ENCODE data around the gene INAFM2.

DNA sequence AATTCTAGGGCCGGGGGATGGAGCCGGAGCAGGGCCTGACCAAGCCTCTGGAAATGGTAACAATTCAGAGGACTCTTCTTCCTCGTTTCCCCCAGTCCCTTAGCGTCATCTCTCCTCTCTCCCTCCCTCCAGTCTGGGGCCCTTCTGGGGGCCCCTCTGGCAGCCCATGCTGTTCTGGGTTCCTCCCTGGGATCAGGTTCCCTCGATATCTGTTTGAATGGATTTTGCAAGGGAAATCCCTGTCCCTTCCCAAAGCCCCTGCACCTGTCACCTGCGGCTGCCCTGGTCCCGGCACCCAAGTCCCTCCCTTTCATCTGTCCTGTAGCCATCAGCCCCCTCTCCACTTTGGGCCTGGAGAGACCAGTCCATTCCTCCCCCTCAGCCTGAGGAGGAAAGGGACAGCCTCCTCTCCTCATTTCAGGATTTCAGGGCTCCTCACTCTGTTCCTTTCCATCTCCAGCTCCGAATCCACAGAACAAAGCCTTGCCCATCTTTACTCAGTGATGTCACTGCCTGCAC lies 14.1 kb upstream of the INAFM2 start:
- TF ChIP-seq, protein P1, sequence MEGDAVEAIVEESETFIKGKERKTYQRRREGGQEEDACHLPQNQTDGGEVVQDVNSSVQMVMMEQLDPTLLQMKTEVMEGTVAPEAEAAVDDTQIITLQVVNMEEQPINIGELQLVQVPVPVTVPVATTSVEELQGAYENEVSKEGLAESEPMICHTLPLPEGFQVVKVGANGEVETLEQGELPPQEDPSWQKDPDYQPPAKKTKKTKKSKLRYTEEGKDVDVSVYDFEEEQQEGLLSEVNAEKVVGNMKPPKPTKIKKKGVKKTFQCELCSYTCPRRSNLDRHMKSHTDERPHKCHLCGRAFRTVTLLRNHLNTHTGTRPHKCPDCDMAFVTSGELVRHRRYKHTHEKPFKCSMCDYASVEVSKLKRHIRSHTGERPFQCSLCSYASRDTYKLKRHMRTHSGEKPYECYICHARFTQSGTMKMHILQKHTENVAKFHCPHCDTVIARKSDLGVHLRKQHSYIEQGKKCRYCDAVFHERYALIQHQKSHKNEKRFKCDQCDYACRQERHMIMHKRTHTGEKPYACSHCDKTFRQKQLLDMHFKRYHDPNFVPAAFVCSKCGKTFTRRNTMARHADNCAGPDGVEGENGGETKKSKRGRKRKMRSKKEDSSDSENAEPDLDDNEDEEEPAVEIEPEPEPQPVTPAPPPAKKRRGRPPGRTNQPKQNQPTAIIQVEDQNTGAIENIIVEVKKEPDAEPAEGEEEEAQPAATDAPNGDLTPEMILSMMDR (conservative IDR thresholded peaks at IDR 0.05; ENCODE audit: low read depth, low read length): no peak
- TF ChIP-seq CEBPB (IDR thresholded peaks at IDR 0.05; ENCODE audit: low read depth, low read length) (no peak), NFE2L2 (IDR thresholded peaks at IDR 0.05; ENCODE audit: low read depth, low read length) (no peak), RAD21 (IDR thresholded peaks at IDR 0.05; ENCODE audit: low read length) (no peak), POLR2A (IDR thresholded peaks at IDR 0.05; ENCODE audit: low read depth, low read length) (no peak), SMC3 (IDR thresholded peaks at IDR 0.05; ENCODE audit: low read depth, low read length) (no peak), MAFK (IDR thresholded peaks at IDR 0.05; ENCODE audit: low read depth, low read length) (no peak), BHLHE40 (IDR thresholded peaks at IDR 0.05; ENCODE audit: low read depth, low read length) (no peak), RCOR1 (IDR thresholded peaks at IDR 0.05; ENCODE audit: insufficient replicate concordance, low read length) (no peak), RFX5 (IDR thresholded peaks at IDR 0.05; ENCODE audit: low read depth, low read length) (no peak)
- TF ChIP-seq, protein P2, sequence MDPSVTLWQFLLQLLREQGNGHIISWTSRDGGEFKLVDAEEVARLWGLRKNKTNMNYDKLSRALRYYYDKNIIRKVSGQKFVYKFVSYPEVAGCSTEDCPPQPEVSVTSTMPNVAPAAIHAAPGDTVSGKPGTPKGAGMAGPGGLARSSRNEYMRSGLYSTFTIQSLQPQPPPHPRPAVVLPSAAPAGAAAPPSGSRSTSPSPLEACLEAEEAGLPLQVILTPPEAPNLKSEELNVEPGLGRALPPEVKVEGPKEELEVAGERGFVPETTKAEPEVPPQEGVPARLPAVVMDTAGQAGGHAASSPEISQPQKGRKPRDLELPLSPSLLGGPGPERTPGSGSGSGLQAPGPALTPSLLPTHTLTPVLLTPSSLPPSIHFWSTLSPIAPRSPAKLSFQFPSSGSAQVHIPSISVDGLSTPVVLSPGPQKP (IDR thresholded peaks at IDR 0.05; ENCODE audit: borderline replicate concordance, low read depth, low read length): no peak
